CD4-positive, alpha-beta T cell treated with Interleukin-6 at 100 ng/mL for 8 hours (primary cell): ENCODE results near the gene FAM236A.
"Not testable (repeated sequence)": the region's sequence is repeated elsewhere in the genome, so short reads cannot be mapped to it uniquely, and the experiment has no call there.

Experiments used
- DNase-seq: peaks from one replicate; pipeline ENCODE4 v3.0.0-alpha.2; 2020; ENCODE audit warnings: mixed read lengths, low spot score

Gene FAM236A

GRCh38 chrX:72937906-72938305 lies at the start of gene FAM236A:
Gene FAM236A, plus strand, starts transcription at chrX:72938206. Its CDS starts 57 bp downstream, at chrX:72938263.
- DNase-seq: not testable (repeated sequence)

- DNase-seq: not testable (repeated sequence)
Observed at GRCh38 chrX:72889740-72890139, 48.3 kb upstream of the FAM236A start.

DNA sequence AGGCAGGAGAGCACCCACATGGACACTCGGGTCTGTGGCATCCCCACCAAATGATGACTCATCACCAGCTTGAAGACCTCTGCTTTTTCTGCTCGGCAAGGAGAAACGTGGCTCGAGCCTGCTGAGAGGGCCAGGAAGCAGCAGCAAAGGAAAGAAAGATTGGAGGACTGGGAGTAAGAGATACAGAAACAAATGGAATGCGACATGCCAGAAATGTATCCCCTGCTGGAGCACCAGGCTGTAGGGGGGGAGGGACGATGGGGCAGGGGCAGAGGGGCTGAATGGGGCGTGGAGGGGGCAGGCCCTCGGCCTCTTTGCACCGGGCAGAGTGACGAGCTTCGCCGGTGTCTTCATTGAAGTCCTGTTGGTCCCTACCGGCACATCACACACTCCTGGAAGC lies 25.7 kb upstream of the FAM236A start, which contains the start of gene FAM236C:
TSS of gene FAM236C (plus strand) at position 301 of the 400 bp plus-strand sequence. CDS start 100 bp downstream, outside the sequence.
- DNase-seq: not testable (repeated sequence)

DNA sequence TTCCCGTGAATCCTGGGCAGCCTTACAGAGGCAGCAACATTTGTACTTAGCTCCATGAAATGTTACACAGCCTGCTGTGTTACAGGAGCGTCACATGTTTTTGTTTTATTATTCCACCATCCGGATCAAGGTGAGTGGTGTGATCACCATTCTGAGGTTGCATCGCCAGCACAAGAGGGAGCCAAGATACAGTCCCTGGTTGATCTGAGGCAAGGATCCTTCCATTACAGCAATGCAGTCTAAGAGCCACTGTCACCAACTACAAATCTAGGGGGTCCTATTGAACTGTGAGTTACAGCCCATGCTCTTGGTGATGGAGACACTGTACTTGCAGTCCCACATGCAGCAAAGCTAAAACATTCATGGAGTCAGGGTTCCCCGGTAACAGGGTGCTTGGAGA lies 21.9 kb upstream of the FAM236A start:
- DNase-seq: not testable (repeated sequence)

DNA sequence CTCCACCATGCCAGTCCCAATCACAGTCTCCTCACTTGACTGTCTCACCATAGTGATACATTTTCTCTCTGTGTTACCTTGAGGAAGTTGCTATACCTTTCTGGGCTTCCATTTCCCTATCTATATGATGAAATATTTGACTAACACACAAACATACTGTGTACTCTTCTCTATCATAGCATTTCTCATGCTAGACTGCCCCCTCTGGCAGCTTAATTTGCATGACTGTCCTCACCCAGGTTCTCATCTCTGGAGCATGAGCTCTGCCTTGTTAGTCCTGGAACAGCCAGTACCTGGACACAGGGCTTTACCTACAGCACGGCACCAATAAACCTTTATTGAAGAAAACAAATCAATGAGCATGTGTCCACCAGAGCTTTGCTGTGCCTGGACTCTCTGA lies 5.7 kb upstream of the FAM236A start:
- not testable (repeated sequence) for DNase-seq

GRCh38 chrX:72936455-72936854 lies 1.6 kb upstream of the FAM236A start:
- not testable (repeated sequence) for DNase-seq

DNA sequence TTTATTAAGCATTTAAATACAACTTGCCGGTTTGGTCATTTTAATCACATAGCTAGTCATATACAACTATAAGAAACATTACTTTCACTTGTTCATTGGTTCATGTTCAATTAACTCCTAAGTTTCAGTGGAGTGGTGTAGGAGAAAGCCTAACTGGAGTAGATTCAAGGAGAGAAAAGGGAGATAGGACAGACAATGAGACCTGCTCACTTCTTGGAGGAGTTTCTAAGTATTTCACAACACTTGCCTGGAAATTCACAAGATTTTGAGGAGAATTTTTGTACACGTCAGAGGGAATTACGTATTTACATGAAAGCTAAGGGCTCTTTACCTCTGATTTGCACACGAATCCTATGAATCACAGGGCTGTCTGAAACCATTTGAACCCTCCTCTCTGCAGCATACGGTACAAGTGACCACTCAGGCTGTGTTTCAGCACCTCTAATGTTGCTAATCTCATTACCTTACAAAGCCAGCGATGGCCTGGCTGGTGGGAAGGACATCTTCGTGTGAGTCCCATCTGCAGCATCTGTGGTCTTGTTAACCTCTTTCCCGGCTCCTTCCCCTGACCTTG lies 1.0 kb upstream of the FAM236A start:
- DNase-seq: not testable (repeated sequence)

GRCh38 chrX:72942272-72942671 lies 4.3 kb downstream of the FAM236A start:
- DNase-seq: not testable (repeated sequence)

DNA sequence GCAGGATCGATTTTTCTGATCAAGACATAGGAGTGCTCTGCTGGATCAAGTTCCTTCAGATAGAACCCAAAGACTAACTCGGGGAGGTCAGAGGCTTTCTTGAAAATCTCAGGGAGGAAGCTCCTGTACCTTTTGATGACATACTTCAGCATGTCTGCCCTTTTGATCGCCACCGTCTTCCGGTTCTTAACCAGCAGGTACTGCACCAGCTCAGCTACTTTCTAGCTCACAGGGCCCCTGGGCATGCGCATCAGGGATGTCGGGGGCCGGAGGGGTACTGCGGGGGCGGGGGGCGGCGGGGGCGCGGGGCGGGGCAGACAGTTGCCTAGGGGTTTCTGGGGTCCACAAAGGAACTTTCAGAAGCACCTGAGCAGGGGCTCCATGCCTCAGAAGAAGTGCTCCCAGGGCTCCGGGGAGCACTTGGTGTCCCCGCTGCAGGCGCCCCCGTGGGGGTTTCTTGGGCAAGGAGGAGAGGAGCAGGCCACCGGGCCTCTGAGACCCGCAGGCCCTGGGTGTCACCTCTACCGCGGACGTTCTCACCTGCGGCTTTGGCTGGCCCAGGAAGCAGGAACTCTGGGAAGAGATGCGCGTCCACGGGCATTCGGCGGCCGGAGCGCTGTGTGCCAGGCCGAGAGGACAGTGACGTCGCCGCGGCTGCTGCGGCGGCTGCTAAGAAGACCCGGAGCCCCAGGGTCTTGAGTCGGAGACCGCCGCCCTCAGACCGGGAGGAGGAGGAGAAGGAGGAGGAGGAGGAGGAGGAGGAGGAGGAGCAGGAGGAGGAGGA lies 5.2 kb downstream of the FAM236A start:
- not testable (repeated sequence) for DNase-seq

DNA sequence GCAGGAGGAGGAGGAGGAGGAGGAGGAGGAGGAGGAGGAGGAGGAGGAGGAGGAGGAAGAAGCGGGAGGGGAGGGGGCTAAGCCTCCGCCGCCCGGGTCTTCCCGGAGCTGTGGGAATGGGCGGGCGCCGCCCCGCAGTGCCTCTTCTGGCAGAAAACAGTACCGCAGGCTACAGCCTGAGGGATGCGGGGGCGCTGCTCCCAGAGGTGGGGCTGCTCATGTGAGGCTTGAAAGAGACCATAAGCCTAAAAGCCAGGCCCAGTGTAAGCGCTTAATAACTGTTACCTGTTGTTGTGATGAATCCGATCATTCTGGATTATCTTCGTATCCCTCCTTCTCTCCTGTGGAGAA lies 5.8 kb downstream of the FAM236A start, which contains the start of gene DMRTC1:
TSS of gene DMRTC1 (minus strand) at position 19 of the 351 bp plus-strand sequence. CDS start 68,143 bp downstream, outside the sequence.
- not testable (repeated sequence) for DNase-seq

DNA sequence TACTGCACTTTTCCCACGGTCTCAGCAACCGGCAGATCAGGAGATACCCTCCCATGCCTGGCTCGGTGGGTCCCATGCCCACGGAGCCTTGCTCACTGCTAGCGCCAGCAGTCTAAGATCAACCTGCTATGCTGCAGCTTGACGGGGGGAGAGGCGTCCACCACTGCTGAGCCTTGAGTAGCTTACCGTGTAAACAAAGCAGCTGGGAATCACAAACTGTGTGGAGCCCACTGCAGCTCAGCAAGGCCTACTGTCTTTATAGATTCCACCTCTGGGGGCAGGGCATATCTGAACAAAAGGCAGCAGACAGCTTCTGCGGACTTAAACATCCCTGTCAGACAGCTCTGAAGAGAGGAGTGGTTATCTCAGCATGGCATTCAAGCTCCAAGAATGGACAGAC lies 22.0 kb downstream of the FAM236A start:
- not testable (repeated sequence) for DNase-seq

DNA sequence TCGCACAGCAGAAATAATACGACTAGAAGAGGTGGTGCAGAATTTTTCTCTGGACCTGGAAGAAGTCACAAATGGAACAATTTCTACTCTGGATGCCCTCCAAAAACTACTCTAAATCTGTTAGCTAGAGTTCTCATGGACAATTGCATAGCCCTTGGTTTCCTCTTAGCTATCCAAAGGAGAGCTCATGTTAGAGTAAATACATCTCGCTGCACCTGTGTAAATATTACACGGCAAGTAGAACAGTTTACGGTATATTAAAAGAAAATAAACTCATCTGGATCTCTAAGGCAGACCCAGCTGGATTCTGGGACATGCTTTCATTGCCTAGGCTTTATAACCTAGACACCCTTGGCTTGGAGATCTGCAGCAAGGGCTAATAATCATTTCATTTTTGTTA lies 33.9 kb downstream of the FAM236A start:
- DNase-seq: not testable (repeated sequence)

DNA sequence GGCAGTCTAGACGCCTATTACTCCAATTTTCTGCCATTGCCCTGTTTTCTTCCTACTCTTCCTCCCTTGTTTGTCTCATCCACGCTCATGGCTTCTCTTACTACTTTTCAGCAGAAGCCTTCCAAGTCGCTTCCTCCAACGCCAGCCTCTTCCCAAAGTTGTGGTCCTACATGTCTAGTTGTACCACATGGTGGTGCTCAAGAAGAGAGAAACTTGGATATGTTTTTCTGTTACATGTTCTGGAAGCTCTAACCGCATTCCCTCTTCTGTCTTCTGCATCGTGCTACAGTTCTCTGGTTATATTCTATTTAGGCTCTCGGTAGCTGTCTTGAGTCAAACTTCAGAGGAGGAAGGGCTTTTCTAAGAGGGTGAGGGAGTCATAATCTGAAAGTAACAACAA lies 36.9 kb downstream of the FAM236A start:
- not testable (repeated sequence) for DNase-seq

DNA sequence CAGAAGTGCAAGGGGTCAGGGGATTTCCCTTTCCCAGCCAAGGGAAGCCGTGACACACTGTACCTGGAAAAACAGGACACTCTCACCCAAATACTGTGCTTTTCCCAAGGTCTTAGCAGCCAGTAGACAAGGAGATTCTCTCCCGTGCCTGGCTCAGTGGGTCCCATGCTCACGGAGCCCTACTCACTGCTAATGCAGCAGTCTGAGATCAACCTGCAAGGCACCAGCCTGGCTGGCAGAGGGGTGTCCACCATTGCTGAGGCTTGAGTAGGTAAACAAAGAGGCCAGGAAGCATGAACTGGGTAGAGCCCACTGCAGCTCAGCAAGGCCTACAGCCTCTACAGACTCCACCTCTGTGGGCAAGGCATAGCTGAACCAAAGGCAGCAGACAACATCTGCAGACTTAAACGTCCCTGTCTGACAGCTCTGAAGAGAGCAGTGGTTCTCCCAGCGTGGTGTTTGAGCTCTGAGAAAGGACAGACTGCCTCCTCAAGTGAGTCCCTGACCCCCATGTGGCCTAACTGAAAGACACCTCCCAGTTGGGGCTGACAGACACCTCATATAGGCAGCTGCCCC lies 43.0 kb downstream of the FAM236A start:
- DNase-seq: not testable (repeated sequence)
